Endodermal cell (in vitro differentiated cells): ENCODE results near the gene CDK9. TPM values are rescaled to one million over a fixed set of nuclear protein-coding genes. Genes with fewer than 3 reads are reported as not detected.

Experiments
- DNase-seq: peaks from one replicate; pipeline ENCODE4 v3.0.0-alpha.2; 2017
- H3K27ac ChIP-seq: 2 replicates; pipeline ENCODE4 v1.5.1; 2013; ENCODE audit warnings: mild to moderate bottlenecking, low read depth, low read length, moderate library complexity
- H3K27me3 ChIP-seq: 2 replicates; pipeline ENCODE4 v1.6.1; 2013; ENCODE audit warnings: mild to moderate bottlenecking, low read length, moderate library complexity; ENCODE audit not compliant: insufficient read depth, control insufficient read depth, poor library complexity, severe bottlenecking
- H3K36me3 ChIP-seq: 2 replicates; pipeline ENCODE4 v1.7.0; 2013; ENCODE audit warnings: mild to moderate bottlenecking, low read length, moderate library complexity; ENCODE audit not compliant: control insufficient read depth, insufficient read depth
- H3K4me1 ChIP-seq: one replicate; pipeline ENCODE4 v1.7.0; 2013; ENCODE audit warnings: low read length; ENCODE audit not compliant: control insufficient read depth, insufficient read depth
- H3K4me3 ChIP-seq: 2 replicates; pipeline ENCODE4 v1.5.1; 2013; ENCODE audit warnings: mild to moderate bottlenecking, low read length, moderate library complexity
- H3K9ac ChIP-seq: 2 replicates; pipeline ENCODE4 v1.6.1; 2013; ENCODE audit warnings: mild to moderate bottlenecking, low read length, moderate library complexity; ENCODE audit not compliant: poor library complexity, severe bottlenecking; ENCODE audit errors: extremely low read depth
- H3K9me3 ChIP-seq: 2 replicates; pipeline ENCODE4 v1.6.1; 2013; ENCODE audit warnings: mild to moderate bottlenecking, low read length, moderate library complexity; ENCODE audit not compliant: control insufficient read depth
- H3K27ac Mint-ChIP-seq: 2 replicates; pipeline ENCODE4 v1.8.0; 2020; ENCODE audit warnings: mixed read lengths
- H3K27me3 Mint-ChIP-seq: 2 replicates; pipeline ENCODE4 v1.8.0; 2021; ENCODE audit warnings: mild to moderate bottlenecking, mixed read lengths; ENCODE audit not compliant: insufficient read depth
- H3K36me3 Mint-ChIP-seq: 2 replicates; pipeline ENCODE4 v1.8.0; 2020; ENCODE audit warnings: low read depth, mixed read lengths
- H3K4me1 Mint-ChIP-seq: 2 replicates; pipeline ENCODE4 v1.8.0; 2020; ENCODE audit warnings: mixed read lengths
- H3K4me3 Mint-ChIP-seq: 2 replicates; pipeline ENCODE4 v1.8.0; 2020; ENCODE audit warnings: mild to moderate bottlenecking, moderate library complexity, mixed read lengths
- H3K9me3 Mint-ChIP-seq: 2 replicates; pipeline ENCODE4 v1.8.0; 2020; ENCODE audit warnings: mild to moderate bottlenecking, mixed read lengths
- CTCF ChIP-seq: fragments of 200-600 bp; sonication (generic); conservative IDR thresholded peaks from 2 replicates; pipeline ENCODE4 v1.5.0; 2021; ENCODE audit warnings: antibody characterized with exemption, mild to moderate bottlenecking
- WGBS, 2 experiments: methylation state at CpG; one replicate each; pipeline versions ENCODE4 v1.1.5 to v1.1.7; 2013; ENCODE audit warnings: missing lambda C conversion rate in 2 of 2, mixed read lengths in 1 of 2; ENCODE audit not compliant: insufficient coverage in 1 of 2, insufficient read length in 1 of 2; 5-methylcytosine and 5-hydroxymethylcytosine counted together
- total RNA-seq, 2 donors: library from RNA; stranded (reverse); fragmentation: NEBNext Ultra II Directional in 1 of 2; extraction: Animal tissue kit (Norgen Biotek cat#: 25700) in 1 of 2; gene quantifications; 2 replicates in 1 of 2; 3 replicates in 1 of 2; pipeline ENCODE4 v1.2.1, GENCODE V29; 2021

CDK9 gene
- total RNA-seq, 2 donors from 2014 or later = 97.1 to 101 TPM

- no peaks in the 10 kb centered on the region for H3K36me3 Mint-ChIP-seq
- H3K4me1 ChIP-seq = peaks cover 3% of the 10 kb centered on the region
- peak; percentile 100 for DNase-seq
- no peak for TF ChIP-seq CTCF
- 1 to 4% methylated on average over 13 to 43 of the region's 43 CpGs for WGBS, 2 experiments
- H3K4me3 ChIP-seq = peak overlapping the region; percentile 76
- H3K9ac ChIP-seq = no peak overlapping the region
- H3K27ac Mint-ChIP-seq = peak overlapping the region; percentile 52
- H3K4me1 Mint-ChIP-seq = peaks cover 8% of the 10 kb centered on the region
- peak overlapping the region; percentile 60 for H3K4me3 Mint-ChIP-seq
- no peaks in the 10 kb centered on the region for H3K36me3 ChIP-seq
- peaks cover 10% of the 10 kb centered on the region for H3K27me3 Mint-ChIP-seq
- H3K27me3 ChIP-seq = no peaks in the 10 kb centered on the region
- H3K9me3 ChIP-seq = no peaks in the 10 kb centered on the region
- H3K27ac ChIP-seq = no peak overlapping the region
- no peaks in the 10 kb centered on the region for H3K9me3 Mint-ChIP-seq
These were observed 14.8 kb upstream of the CDK9 start for GRCh38 chr9:127770905-127771569.

GRCh38 chr9:127771570-127772189 is 14.2 kb upstream of the CDK9 start:
- H3K9ac ChIP-seq = no peak overlapping the region
- 11 to 26% methylated on average over 6 to 19 of the region's 19 CpGs for WGBS, 2 experiments

GRCh38 chr9:127772603-127773002 is 13.2 kb upstream of the CDK9 start:
- 94 to 95% methylated on average over 4 to 5 of the region's 5 CpGs for WGBS, 2 experiments
- Histone ChIP-seq H3K27me3 (no peaks in the 10 kb centered on the region), H3K9ac (no peak overlapping the region), H3K4me3 (no peak overlapping the region), H3K4me1 (peaks cover 3% of the 10 kb centered on the region), H3K9me3 (no peaks in the 10 kb centered on the region), H3K27ac (no peak overlapping the region), H3K36me3 (no peaks in the 10 kb centered on the region)
- no peak overlapping the region for H3K4me3 Mint-ChIP-seq
- TF ChIP-seq CTCF = no peak
- H3K27me3 Mint-ChIP-seq = peaks cover 8% of the 10 kb centered on the region
- H3K4me1 Mint-ChIP-seq = peaks cover 8% of the 10 kb centered on the region
- H3K36me3 Mint-ChIP-seq = no peaks in the 10 kb centered on the region
- H3K9me3 Mint-ChIP-seq = no peaks in the 10 kb centered on the region
- H3K27ac Mint-ChIP-seq = no peak overlapping the region
- no peak for DNase-seq

More at GRCh38 chr9:127771570-127772189, 14.2 kb upstream of the CDK9 start:
- DNase-seq = no peak
- Histone ChIP-seq H3K27me3 (no peaks in the 10 kb centered on the region), H3K4me1 (peaks cover 3% of the 10 kb centered on the region), H3K36me3 (no peaks in the 10 kb centered on the region), H3K27ac (no peak overlapping the region), H3K4me3 (no peak overlapping the region), H3K9me3 (no peaks in the 10 kb centered on the region)
- Mint-ChIP-seq H3K9me3 (no peaks in the 10 kb centered on the region), H3K4me3 (peak overlapping the region; percentile 60), H3K27ac (no peak overlapping the region), H3K36me3 (no peaks in the 10 kb centered on the region), H3K27me3 (peaks cover 8% of the 10 kb centered on the region), H3K4me1 (peaks cover 8% of the 10 kb centered on the region)
- TF ChIP-seq CTCF = no peak
